H9 (cell line): Measurements from ENCODE around the gene AIG1. TPM values are rescaled to one million over a fixed set of nuclear protein-coding genes. Genes with fewer than 3 reads are reported as not detected.

Experiments used
- DNase-seq: peaks from one replicate; pipeline ENCODE4 v3.0.0-alpha.2; 2017
- H2AFZ ChIP-seq: one replicate; pipeline ENCODE4 v1.6.1; 2013; ENCODE audit warnings: mild to moderate bottlenecking, low read length, control low read depth, moderate library complexity
- H2AK5ac ChIP-seq: 2 replicates; pipeline ENCODE4 v1.6.1; 2013; ENCODE audit warnings: low read length, control low read depth, mixed read lengths; ENCODE audit not compliant: insufficient read length
- H2BK120ac ChIP-seq: one replicate; pipeline ENCODE4 v1.6.1; 2013; ENCODE audit warnings: low read depth, mild to moderate bottlenecking, low read length, control low read depth, inconsistent platforms; ENCODE audit not compliant: poor library complexity, severe bottlenecking
- H2BK12ac ChIP-seq: 2 replicates; pipeline ENCODE4 v1.6.1; 2013; ENCODE audit warnings: low read length, control low read depth, mixed read lengths, low read depth; ENCODE audit not compliant: insufficient read length
- H2BK15ac ChIP-seq: 2 replicates; pipeline ENCODE4 v1.6.1; 2013; ENCODE audit warnings: low read depth, low read length, control low read depth
- H2BK20ac ChIP-seq: one replicate; pipeline ENCODE4 v1.6.1; 2013; ENCODE audit warnings: low read depth, mild to moderate bottlenecking, low read length, control low read depth, inconsistent platforms; ENCODE audit not compliant: poor library complexity, severe bottlenecking
- H2BK5ac ChIP-seq: 2 replicates; pipeline ENCODE4 v1.6.1; 2013; ENCODE audit warnings: low read length, control low read depth, mixed read lengths; ENCODE audit not compliant: insufficient read length
- H3K14ac ChIP-seq: 2 replicates; pipeline ENCODE4 v1.6.1; 2013; ENCODE audit warnings: low read length, control low read depth; ENCODE audit not compliant: insufficient read depth
- H3K18ac ChIP-seq: 2 replicates; pipeline ENCODE4 v1.6.1; 2013; ENCODE audit warnings: low read depth, mild to moderate bottlenecking, mixed read lengths, low read length, control low read depth; ENCODE audit not compliant: insufficient read length
- H3K23ac ChIP-seq: 2 replicates; pipeline ENCODE4 v1.6.1; 2013; ENCODE audit warnings: low read length, control low read depth, mixed read lengths, low read depth; ENCODE audit not compliant: insufficient read length
- H3K23me2 ChIP-seq: 2 replicates; pipeline ENCODE4 v1.6.1; 2013; ENCODE audit warnings: low read depth, mild to moderate bottlenecking, mixed read lengths, low read length, control low read depth; ENCODE audit not compliant: insufficient read length, poor library complexity, severe bottlenecking
- H3K27ac ChIP-seq: 2 replicates; pipeline ENCODE4 v1.5.1; 2013; ENCODE audit warnings: low read length, control low read depth, mixed read lengths, low read depth; ENCODE audit not compliant: insufficient read length
- H3K27me3 ChIP-seq: 2 replicates; pipeline ENCODE4 v1.6.1; 2013; ENCODE audit warnings: low read length, control low read depth, inconsistent platforms; ENCODE audit not compliant: insufficient read depth
- H3K4ac ChIP-seq: 2 replicates; pipeline ENCODE4 v1.6.1; 2013; ENCODE audit warnings: low read depth, mild to moderate bottlenecking, control low read depth, inconsistent platforms, low read length, moderate library complexity
- H3K4me1 ChIP-seq: 2 replicates; pipeline ENCODE4 v1.6.1; 2013; ENCODE audit warnings: low read length, control low read depth, inconsistent platforms; ENCODE audit not compliant: insufficient read depth
- H3K4me2 ChIP-seq: 2 replicates; pipeline ENCODE4 v1.6.1; 2013; ENCODE audit warnings: low read length, control low read depth, mixed read lengths; ENCODE audit not compliant: insufficient read length, insufficient read depth
- H3K56ac ChIP-seq: 2 replicates; pipeline ENCODE4 v1.6.1; 2013; ENCODE audit warnings: low read depth, mild to moderate bottlenecking, mixed read lengths, low read length, control low read depth; ENCODE audit not compliant: insufficient read length
- H3K79me1 ChIP-seq: 2 replicates; pipeline ENCODE4 v1.6.1; 2013; ENCODE audit warnings: low read depth, mild to moderate bottlenecking, moderate library complexity, low read length, control low read depth, inconsistent platforms; ENCODE audit not compliant: insufficient read depth, poor library complexity, severe bottlenecking
- H3K79me2 ChIP-seq: 2 replicates; pipeline ENCODE4 v1.6.1; 2013; ENCODE audit warnings: low read length, control low read depth, inconsistent platforms; ENCODE audit not compliant: insufficient read depth
- H3K9ac ChIP-seq: 2 replicates; pipeline ENCODE4 v1.6.1; 2013; ENCODE audit warnings: low read length, control low read depth, mixed read lengths; ENCODE audit not compliant: insufficient read length; ENCODE audit errors: extremely low read depth
- H3K9me3 ChIP-seq: one replicate; pipeline ENCODE4 v1.6.1; 2013; ENCODE audit warnings: low read depth, low read length, inconsistent platforms; ENCODE audit not compliant: control insufficient read depth
- H3T11ph ChIP-seq: one replicate; pipeline ENCODE4 v1.6.1; 2013; ENCODE audit warnings: mild to moderate bottlenecking, low read length, control low read depth, inconsistent platforms
- H4K20me1 ChIP-seq: one replicate; pipeline ENCODE4 v1.6.1; 2013; ENCODE audit not compliant: control insufficient read depth, insufficient read length, insufficient read depth
- H4K5ac ChIP-seq: 2 replicates; pipeline ENCODE4 v1.6.1; 2013; ENCODE audit warnings: low read depth, mild to moderate bottlenecking, mixed read lengths, low read length, control low read depth; ENCODE audit not compliant: insufficient read length
- H4K8ac ChIP-seq: replicated peaks from 2 replicates; pipeline ENCODE4 v1.6.1; 2013; ENCODE audit warnings: low read length, control low read depth, mixed read lengths, low read depth; ENCODE audit not compliant: insufficient read length
- H4K91ac ChIP-seq: 2 replicates; pipeline ENCODE4 v1.6.1; 2013; ENCODE audit warnings: low read depth, mild to moderate bottlenecking, moderate library complexity, mixed read lengths, low read length, control low read depth; ENCODE audit not compliant: insufficient read length
- H3K27ac Mint-ChIP-seq, 3 experiments: 2 replicates in 2 of 3; 3 replicates in 1 of 3; pipeline ENCODE4 v1.8.0; 2020 to 2021; ENCODE audit warnings: mixed read lengths in 3 of 3, mild to moderate bottlenecking in 1 of 3, moderate library complexity in 1 of 3
- H3K27me3 Mint-ChIP-seq: 2 replicates; pipeline ENCODE4 v1.8.0; 2021; ENCODE audit warnings: low read depth, mild to moderate bottlenecking, moderate library complexity, mixed read lengths
- H3K36me3 Mint-ChIP-seq, 3 experiments: 2 replicates in 2 of 3; 3 replicates in 1 of 3; pipeline ENCODE4 v1.8.0; 2020 to 2021; ENCODE audit warnings: low read depth in 3 of 3, mixed read lengths in 3 of 3; ENCODE audit not compliant: insufficient read depth in 1 of 3
- H3K4me1 Mint-ChIP-seq, 2 experiments: 2 replicates each; pipeline ENCODE4 v1.8.0; 2020; ENCODE audit warnings: mixed read lengths in 2 of 2
- H3K4me3 Mint-ChIP-seq, 2 experiments: 2 replicates in 1 of 2; 3 replicates in 1 of 2; pipeline ENCODE4 v1.8.0; 2020 to 2021; ENCODE audit warnings: mild to moderate bottlenecking in 2 of 2, mixed read lengths in 2 of 2, moderate library complexity in 1 of 2
- H3K9me3 Mint-ChIP-seq, 2 experiments: 2 replicates in 1 of 2; 3 replicates in 1 of 2; pipeline ENCODE4 v1.8.0; 2020; ENCODE audit warnings: mild to moderate bottlenecking in 2 of 2, mixed read lengths in 2 of 2, moderate library complexity in 1 of 2
- CTCF ChIP-seq: fragments of 200-600 bp; sonication (generic); conservative IDR thresholded peaks from 3 replicates; pipeline ENCODE4 v1.8.0; 2021; ENCODE audit warnings: antibody characterized with exemption, mild to moderate bottlenecking
- WGBS: extraction: QIAGEN DNeasy Blood & Tissue Kit; methylation state at CpG from one replicate; pipeline ENCODE4 v1.1.7; 2013; ENCODE audit warnings: missing lambda C conversion rate, low lambda C conversion rate, mixed read lengths; ENCODE audit not compliant: insufficient read length; ENCODE audit errors: extremely low coverage; 5-methylcytosine and 5-hydroxymethylcytosine counted together
- total RNA-seq: library from RNA; stranded (reverse); gene quantifications from 2 replicates; pipeline ENCODE4 v1.2.1, GENCODE V29; 2021

The AIG1 gene
- total RNA-seq, 1 experiment from 2014 or later: 44.6 TPM

DNA sequence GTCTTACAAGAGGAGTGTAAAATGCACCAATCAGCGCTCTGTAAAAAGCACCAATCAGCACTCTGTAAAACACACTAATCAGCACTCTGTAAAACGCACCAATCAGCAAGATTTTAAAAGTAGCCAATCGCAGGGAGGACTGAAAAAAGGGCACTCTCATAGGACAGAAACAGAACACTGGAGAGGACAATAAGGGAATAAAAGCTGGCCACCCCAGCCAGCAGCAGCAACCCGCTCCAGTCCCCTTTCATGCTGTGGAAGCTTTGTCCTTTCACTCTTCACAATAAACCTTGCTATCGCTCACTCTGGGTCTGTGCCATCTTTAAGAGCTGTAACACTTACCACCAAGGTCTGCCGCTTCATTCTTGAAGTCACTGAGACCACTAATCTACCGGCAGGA lies 1.7 kb upstream of the AIG1 start:
- H3K18ac ChIP-seq: no peak overlapping the region
- no peak overlapping the region for H2BK12ac ChIP-seq
- H3K27ac ChIP-seq: no peak overlapping the region
- no peak overlapping the region for H4K91ac ChIP-seq
- H3K4me3 Mint-ChIP-seq: peak overlapping the region in 1 of 2 experiments; percentile 10; a peak in 1 of 5 replicates
- H3K14ac ChIP-seq: no peak overlapping the region
- no peaks in the 10 kb centered on the region; a peak in 1 of 7 replicates for H3K36me3 Mint-ChIP-seq
- peaks cover 5% of the 10 kb centered on the region for H3K23me2 ChIP-seq
- H3K4me2 ChIP-seq: no peak overlapping the region
- no peak for DNase-seq
- no peak overlapping the region for H3K4ac ChIP-seq
- no peak overlapping the region for H2BK5ac ChIP-seq
- H3K79me2 ChIP-seq: no peaks in the 10 kb centered on the region
- peaks cover 18% of the 10 kb centered on the region for H3K4me1 ChIP-seq
- TF ChIP-seq CTCF: no peak
- no peak overlapping the region for H2BK15ac ChIP-seq
- H3K56ac ChIP-seq: no peak overlapping the region
- H3K9me3 Mint-ChIP-seq: no peaks in the 10 kb centered on the region
- no peak overlapping the region for H4K8ac ChIP-seq
- no peaks in the 10 kb centered on the region for H4K20me1 ChIP-seq
- no peak overlapping the region for H3T11ph ChIP-seq
- H3K79me1 ChIP-seq: no peaks in the 10 kb centered on the region
- no peak overlapping the region for H2AK5ac ChIP-seq
- no peak overlapping the region for H4K5ac ChIP-seq
- H2BK20ac ChIP-seq: no peak overlapping the region
- H3K27me3 Mint-ChIP-seq: no peaks in the 10 kb centered on the region; the same call in 1 of the 2 replicates
- no peak overlapping the region for H2AFZ ChIP-seq
- no peak overlapping the region for H2BK120ac ChIP-seq
- no peaks in the 10 kb centered on the region for H3K27me3 ChIP-seq
- H3K27ac Mint-ChIP-seq: no peak overlapping the region; a peak in 2 of 7 replicates
- H3K9ac ChIP-seq: no peak overlapping the region
- no peaks in the 10 kb centered on the region for H3K9me3 ChIP-seq
- WGBS: no CpG with 5 or more reads among the region's 7 CpGs
- H3K23ac ChIP-seq: no peak overlapping the region
- H3K4me1 Mint-ChIP-seq: peaks cover 51 to 57% of the 10 kb centered on the region in 2 experiments
